CD4-positive, alpha-beta T cell treated with Interleukin-4 for 1 hour (primary cell): Measurements from ENCODE around the gene HTRA3.
"Not testable (repeated sequence)": the region's sequence is repeated elsewhere in the genome, so short reads cannot be mapped to it uniquely, and the experiment has no call there.

Experiments used
- DNase-seq, 2 donors: peaks; one replicate each; pipeline ENCODE4 v3.0.0-alpha.2; 2020 to 2022

HTRA3 gene

GRCh38 chr4:8349236-8349635 is 79.7 kb downstream of the HTRA3 start:
- DNase-seq = not testable (repeated sequence)

DNA sequence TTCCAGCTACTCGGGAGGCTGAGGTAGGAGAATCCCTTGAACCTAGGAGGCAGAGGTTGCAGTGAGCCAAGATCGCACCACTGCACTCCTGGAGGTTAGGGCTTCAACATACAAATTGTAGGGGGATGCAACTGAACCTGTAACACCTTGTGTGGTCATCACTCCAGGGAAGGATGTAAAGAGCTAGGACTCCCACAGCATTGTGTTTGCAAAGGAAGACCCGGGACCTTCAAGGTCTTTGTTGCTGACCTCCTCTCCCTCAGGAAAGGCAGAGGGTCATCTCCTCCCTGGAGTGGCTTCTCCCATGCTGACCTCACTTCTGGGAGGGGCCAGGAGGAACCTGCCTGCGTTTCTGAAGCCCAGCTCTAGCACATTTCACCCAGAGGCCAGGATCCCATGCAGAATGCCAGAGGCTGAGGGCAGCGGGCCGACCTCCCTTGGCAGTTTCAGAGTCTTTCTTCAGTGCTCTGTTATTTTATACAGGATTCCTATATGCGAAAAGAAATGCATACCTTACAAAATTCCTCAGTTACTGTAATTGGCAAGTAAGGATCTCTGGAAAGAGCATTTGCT is 80.2 kb downstream of the HTRA3 start:
- no peak for DNase-seq

- no peak for DNase-seq
Observed at GRCh38 chr4:8350352-8350751, 80.8 kb downstream of the HTRA3 start.

DNA sequence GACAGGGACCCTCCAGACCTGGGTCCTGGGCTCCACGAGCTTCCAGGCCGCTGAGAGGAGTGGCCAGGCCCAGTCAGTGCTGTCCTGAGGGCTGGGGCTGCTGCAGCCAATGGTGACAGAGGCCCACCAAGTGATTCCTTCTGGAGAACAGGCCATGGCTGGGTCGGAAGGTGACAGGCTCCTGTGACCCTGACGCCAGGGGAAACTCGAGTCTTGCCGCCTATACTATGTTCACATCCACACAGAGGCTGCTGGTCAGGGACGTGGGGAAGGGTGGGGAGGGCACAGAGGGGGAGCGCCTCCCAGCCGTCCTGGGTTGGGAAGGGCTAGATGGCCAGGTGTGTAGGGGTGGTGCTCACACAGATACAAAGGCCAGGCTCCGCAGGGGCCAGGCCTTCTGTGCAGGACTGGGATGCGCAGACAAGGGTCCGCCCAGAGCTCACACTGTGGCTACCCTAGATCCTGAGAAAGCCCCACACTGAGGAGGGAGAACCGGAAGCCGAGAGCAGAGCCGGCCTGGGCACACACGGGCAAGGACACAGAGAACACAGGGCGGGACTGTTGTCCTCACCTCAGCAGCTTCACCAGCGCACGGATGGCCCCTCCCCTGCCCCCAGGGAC is 81.4 kb downstream of the HTRA3 start:
- DNase-seq = no peak

- DNase-seq = no peak
Observed at GRCh38 chr4:8351931-8352367, 82.4 kb downstream of the HTRA3 start.

DNA sequence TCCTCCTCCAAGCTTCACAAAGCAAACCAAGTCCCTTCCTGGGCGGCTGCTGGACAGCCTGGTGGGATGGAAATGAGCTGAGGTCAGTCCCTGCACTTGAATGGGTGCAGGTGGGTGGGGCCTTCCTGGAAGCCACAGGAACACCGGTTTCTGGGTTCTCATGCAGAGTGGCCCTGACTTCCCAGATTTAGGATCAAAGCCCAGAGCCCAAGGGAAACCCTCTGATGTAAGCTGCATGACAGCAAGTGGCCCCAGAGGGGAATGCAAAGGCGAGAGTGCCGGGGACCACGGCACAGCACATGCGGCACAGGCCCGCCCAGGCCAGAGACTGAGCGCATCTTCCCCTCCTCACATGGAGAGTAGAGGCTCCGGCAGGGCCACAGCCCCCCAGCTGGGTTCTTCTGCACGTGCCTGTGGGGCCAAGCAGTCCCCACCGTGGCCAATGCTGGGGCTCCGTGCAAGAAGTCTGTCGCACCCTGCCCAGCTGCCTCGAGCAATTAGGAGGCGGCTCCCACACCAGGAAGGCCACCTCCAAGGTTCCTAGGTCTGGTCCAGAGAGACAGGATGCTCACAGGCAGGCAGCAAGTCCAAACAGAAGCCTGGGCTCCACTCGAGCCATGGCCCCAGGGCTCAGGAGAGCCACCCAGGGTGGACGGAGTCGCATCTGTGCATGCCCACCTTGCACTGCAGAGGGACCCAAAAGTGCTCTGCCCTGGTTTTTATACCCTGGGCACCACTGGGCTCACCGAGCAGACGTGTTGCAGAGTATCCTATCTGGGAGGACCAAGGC is 83.0 kb downstream of the HTRA3 start:
- no peak for DNase-seq

- no peak for DNase-seq
Observed at GRCh38 chr4:8353158-8353669, 83.7 kb downstream of the HTRA3 start.

GRCh38 chr4:8353912-8354453 is 84.4 kb downstream of the HTRA3 start:
- no peak for DNase-seq

DNA sequence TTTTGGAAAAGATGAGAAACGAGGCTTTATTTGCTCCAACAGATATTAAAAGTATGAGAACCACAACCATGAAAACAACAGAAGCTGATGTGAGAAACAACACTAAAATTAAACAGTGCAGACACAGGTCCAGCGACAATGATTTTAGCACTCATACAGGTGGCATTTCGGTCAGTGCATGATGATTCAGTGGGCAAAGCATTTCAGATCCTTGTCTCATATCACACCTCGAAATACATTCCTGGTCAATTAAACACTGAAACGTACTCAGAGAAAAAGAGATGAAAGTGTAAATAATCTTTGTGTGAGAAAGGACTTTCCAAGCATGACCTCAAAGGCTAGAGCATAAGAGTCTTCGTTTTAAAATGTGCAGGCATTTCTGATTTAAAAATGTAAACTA is 85.8 kb downstream of the HTRA3 start:
- no peak for DNase-seq

DNA sequence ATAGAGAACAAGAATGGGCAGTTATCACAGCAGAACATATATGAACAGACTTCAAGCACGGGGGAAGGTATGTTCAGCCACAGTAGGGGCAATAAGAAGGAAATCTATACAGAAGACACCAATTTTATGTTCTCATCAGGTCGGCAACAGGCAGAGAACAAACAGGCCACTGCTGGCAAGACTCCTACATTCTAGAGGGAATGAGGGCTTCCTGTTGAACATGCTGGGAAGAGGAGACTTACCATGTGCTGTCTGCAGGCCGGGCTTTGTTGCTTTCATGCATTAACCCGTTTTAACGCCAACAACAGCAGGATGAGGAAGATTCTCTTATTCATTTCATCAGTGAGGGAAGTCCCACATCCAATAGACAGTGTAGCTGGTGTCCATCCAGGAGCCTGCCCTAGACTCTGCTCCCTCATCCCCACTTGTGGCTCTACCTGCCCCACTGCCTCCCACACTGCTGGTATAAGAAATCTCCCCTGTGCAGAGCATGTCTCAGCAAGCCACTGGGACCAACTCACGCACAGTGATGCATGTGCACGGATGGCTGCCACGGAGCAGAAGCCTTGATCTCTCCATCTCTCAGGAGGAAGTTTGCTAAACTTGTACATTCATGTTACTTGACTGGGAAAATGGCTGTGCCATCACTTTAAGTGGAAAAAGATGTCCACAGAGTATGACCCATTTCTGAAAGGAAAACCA is 86.5 kb downstream of the HTRA3 start:
- DNase-seq = no peak
